ENCODE results near the gene CLEC4M.

- TF ChIP-seq CTCF (optimal IDR thresholded peaks at IDR 0.05 in 1 of 3, IDR thresholded peaks at IDR 0.05 in 1 of 3, conservative IDR thresholded peaks at IDR 0.05 in 1 of 3; ENCODE audit: extremely low read depth in 1 of 3, insufficient read depth in 2 of 3, low read length in 3 of 3): no peak
- no peak for TF ChIP-seq EZH2 (IDR thresholded peaks at IDR 0.05; ENCODE audit: low read length)
Observed at GRCh38 chr19:7722231-7722651, 40.8 kb upstream of the CLEC4M start.
